Colonic mucosa (tissue), 4 donors: ENCODE data around the gene CRPPA. TPM values are rescaled to one million over a fixed set of nuclear protein-coding genes. Genes with fewer than 3 reads are reported as not detected.
"Not testable (repeated sequence)": the region's sequence is repeated elsewhere in the genome, so short reads cannot be mapped to it uniquely, and the experiment has no call there.

ENCODE experiments used
- DNase-seq: peaks from one replicate; pipeline ENCODE4 v3.0.0-alpha.2; 2020
- H3K27ac ChIP-seq: fragments of 200-600 bp; one replicate; pipeline ENCODE4 v1.8.0; 2021
- H3K27me3 ChIP-seq: fragments of 200-600 bp; one replicate; pipeline ENCODE4 v1.8.0; 2021
- H3K36me3 ChIP-seq: fragments of 200-600 bp; one replicate; pipeline ENCODE4 v1.8.0; 2021
- H3K4me1 ChIP-seq: fragments of 200-600 bp; one replicate; pipeline ENCODE4 v1.8.0; 2021; ENCODE audit warnings: mild to moderate bottlenecking
- H3K4me3 ChIP-seq: fragments of 200-600 bp; one replicate; pipeline ENCODE4 v1.8.0; 2021
- H3K9ac ChIP-seq, 2 donors: one replicate each; pipeline ENCODE4 v1.7.0; 2013; ENCODE audit warnings: control low read depth in 2 of 2, low read depth in 2 of 2, low read length in 2 of 2
- H3K9me3 ChIP-seq: fragments of 200-600 bp; one replicate; pipeline ENCODE4 v1.8.0; 2021
- CTCF ChIP-seq: fragments of 200-600 bp; IDR thresholded peaks from one replicate; pipeline ENCODE4 v1.8.0; 2022; ENCODE audit warnings: antibody characterized with exemption, mild to moderate bottlenecking
- intact Hi-C: fragments of 100-400 bp; cut with DNase I; formaldehyde crosslinking; loops from one replicate; pipeline ENCODE4 v1.14.1; 2022
- total RNA-seq, 2 donors: library from RNA; stranded (reverse); fragmentation: NEBNext Ultra II Directional in 1 of 2; extraction: Animal tissue kit (Norgen Biotek cat#: 25700) in 1 of 2; gene quantifications; one replicate each; pipeline ENCODE4 v1.2.1, GENCODE V29; 2021
- donor health status: healthy.
- donor health status: DM: no; HTN: no; CAD: no.
- donor health status: DM: no; HTN: no; CAD: no.

CRPPA gene
- total RNA-seq, 2 donors from 2014 or later = 1.9 to 2.4 TPM

GRCh38 chr7:16396766-16397500 is 24.4 kb downstream of the CRPPA start:
- no peak overlapping the region for H3K4me3 ChIP-seq
- H3K4me1 ChIP-seq = no peaks in the 10 kb centered on the region
- no peak for TF ChIP-seq CTCF
- H3K27ac ChIP-seq = no peak overlapping the region
- H3K36me3 ChIP-seq = no peaks in the 10 kb centered on the region
- no peaks in the 10 kb centered on the region for H3K9me3 ChIP-seq
- H3K27me3 ChIP-seq = no peaks in the 10 kb centered on the region
- DNase-seq = no peak
- no peak overlapping the region for H3K9ac ChIP-seq
- intact Hi-C loops = no loop called here

DNA sequence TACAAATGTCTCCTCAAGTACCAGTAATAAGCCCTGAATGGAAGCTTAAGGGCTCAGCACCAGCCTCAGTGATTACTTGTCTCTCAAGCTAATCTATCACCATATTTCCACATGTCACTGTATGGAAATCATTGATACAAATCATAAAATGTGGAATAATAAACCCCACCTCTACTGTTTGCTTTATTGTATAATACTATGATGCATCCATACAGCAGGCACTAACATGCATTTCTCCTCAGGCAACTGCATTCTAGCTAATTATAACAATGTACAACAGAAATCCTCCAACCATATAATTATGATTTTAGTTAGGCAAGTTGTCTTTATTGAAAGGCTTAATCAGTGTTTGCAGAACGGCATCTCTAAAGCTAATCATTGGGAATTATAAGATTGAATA is 26.2 kb downstream of the CRPPA start:
- Histone ChIP-seq H3K9ac (no peak overlapping the region), H3K4me1 (no peaks in the 10 kb centered on the region), H3K27me3 (no peaks in the 10 kb centered on the region), H3K36me3 (no peaks in the 10 kb centered on the region), H3K4me3 (no peak overlapping the region), H3K27ac (no peak overlapping the region), H3K9me3 (no peaks in the 10 kb centered on the region)
- TF ChIP-seq CTCF = no peak
- intact Hi-C loops = no loop called here
- DNase-seq = no peak

- no peak overlapping the region for H3K9ac ChIP-seq
- no peaks in the 10 kb centered on the region for H3K4me1 ChIP-seq
- intact Hi-C loops = no loop called here
- H3K27me3 ChIP-seq = no peaks in the 10 kb centered on the region
- no peaks in the 10 kb centered on the region for H3K9me3 ChIP-seq
- no peak for TF ChIP-seq CTCF
- no peak for DNase-seq
- no peak overlapping the region for H3K4me3 ChIP-seq
- H3K27ac ChIP-seq = no peak overlapping the region
- H3K36me3 ChIP-seq = no peaks in the 10 kb centered on the region
Observed at GRCh38 chr7:16393862-16394422, 27.4 kb downstream of the CRPPA start.

DNA sequence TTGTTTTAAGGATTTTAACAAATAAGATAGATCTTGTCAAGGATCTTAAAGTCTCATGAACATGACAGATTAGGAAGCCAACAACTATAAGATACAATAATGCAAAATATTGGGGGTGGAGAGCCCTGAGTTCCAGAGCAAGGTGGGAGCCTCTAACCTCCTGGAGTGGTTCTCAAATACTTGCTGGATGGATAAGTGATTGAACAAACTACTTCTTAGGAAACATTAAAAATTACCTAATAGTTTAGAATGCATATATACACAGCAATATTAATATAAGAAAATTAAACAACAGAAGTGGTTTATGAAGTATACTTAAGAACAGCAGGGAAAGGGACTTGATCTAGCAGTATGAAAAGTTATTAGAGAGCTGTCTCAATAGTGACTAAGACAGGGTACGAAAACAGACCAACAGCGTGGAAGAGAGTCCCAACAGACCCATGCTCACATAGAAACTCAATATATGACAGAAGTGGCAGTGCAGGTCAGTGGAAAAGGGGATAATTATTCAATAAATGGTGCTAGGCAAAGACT is 28.3 kb downstream of the CRPPA start:
- no peaks in the 10 kb centered on the region for H3K9me3 ChIP-seq
- DNase-seq = no peak
- intact Hi-C loops = no loop called here

DNA sequence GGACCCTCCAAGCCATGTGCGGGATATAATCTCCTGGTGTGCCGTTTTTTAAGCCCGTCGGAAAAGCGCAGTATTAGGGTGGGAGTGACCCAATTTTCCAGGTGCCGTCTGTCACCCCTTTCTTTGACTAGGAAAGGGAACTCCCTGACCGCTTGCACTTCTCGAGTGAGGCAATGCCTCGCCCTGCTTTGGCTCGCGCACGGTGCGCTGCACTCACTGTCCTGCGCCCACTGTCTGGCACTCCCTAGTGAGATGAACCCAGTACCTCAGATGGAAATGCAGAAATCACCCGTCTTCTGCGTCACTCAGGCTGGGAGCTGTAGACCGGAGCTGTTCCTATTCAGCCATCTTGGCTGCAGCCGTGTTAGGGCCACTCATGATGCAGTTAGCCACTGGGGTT is 37.6 kb downstream of the CRPPA start:
- intact Hi-C loops = not testable (repeated sequence)

More for the DNA sequence above, 28.3 kb downstream of the CRPPA start:
- H3K9ac ChIP-seq = no peak overlapping the region
- TF ChIP-seq CTCF = no peak
- no peaks in the 10 kb centered on the region for H3K36me3 ChIP-seq
- H3K27me3 ChIP-seq = no peaks in the 10 kb centered on the region
- no peaks in the 10 kb centered on the region for H3K4me1 ChIP-seq
- no peak overlapping the region for H3K27ac ChIP-seq
- no peak overlapping the region for H3K4me3 ChIP-seq

DNA sequence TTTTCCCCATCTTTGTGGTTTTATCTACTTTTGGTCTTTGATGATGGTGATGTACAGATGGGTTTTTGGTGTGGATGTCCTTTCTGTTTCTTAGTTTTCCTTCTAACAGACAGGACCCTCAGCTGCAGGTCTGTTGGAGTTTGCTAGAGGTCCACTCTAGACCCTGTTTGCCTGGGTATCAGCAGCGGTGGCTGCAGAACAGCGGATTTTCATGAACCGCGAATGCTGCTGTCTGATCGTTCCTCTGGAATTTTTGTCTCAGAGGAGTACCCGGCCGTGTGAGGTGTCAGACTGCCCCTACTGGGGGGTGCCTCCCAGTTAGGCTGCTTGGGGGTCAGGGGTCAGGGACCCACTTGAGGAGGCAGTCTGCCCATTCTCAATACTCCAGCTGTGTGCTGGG is 38.2 kb downstream of the CRPPA start:
- H3K27me3 ChIP-seq, H3K9me3 ChIP-seq, DNase-seq, H3K4me1 ChIP-seq, H3K4me3 ChIP-seq, H3K36me3 ChIP-seq, H3K9ac ChIP-seq, H3K27ac ChIP-seq, intact Hi-C loops: not testable (repeated sequence)

More for the DNA sequence above, 37.6 kb downstream of the CRPPA start:
- not testable (repeated sequence) for H3K4me1 ChIP-seq, H3K9me3 ChIP-seq, H3K27me3 ChIP-seq, H3K36me3 ChIP-seq, H3K27ac ChIP-seq, DNase-seq, H3K4me3 ChIP-seq, H3K9ac ChIP-seq

Other genes starting within 250 kb of the CRPPA start
- gene SOSTDC1, start 44.2 kb upstream of the CRPPA start, total RNA-seq = 1 to 10 TPM; 4.7 to 7.2 TPM
- not detected for gene LRRC72, start 105.3 kb upstream of the CRPPA start, total RNA-seq
- gene ANKMY2, start 224.2 kb upstream of the CRPPA start, total RNA-seq = 10 to 100 TPM; 17.8 to 31.4 TPM
- gene BZW2, start 224.6 kb upstream of the CRPPA start, total RNA-seq = 10 to 100 TPM; 56.1 to 73.8 TPM